Panc1 (cell line): ENCODE results near the gene CCDC83. TPM values are rescaled to one million over a fixed set of nuclear protein-coding genes. Genes with fewer than 3 reads are reported as not detected.

Experiments used
- ATAC-seq: fragments of 200-7000 bp; cut with Tn5 transposase; 2 replicates; pipeline ENCODE4 v1.9.1; 2020; ENCODE audit warnings: mild to moderate bottlenecking, moderate library complexity
- BruUV-seq: library from RNA; stranded (reverse); fragments of 400-500 nt; replicated peaks from 2 replicates; lab custom pipeline; 2021; lab: Mats Ljungman, UMichigan
- CTCF ChIA-PET: fragments of 300-600 bp; sonication (Branson Sonifier 250); formaldehyde crosslinking; loops from one replicate; lab custom pipeline; 2022; ENCODE audit warnings: antibody characterized with exemption; lab: Charles Lee
- POLR2A ChIA-PET: fragments of 300-600 bp; sonication (Branson Sonifier 250); formaldehyde crosslinking; loops from one replicate; lab custom pipeline; 2022; ENCODE audit warnings: antibody characterized with exemption; lab: Charles Lee
- DNase-seq: peaks from one replicate; pipeline ENCODE4 v3.0.0-alpha.2; 2010; ENCODE audit warnings: low read depth, low spot score
- H3K27ac ChIP-seq: 2 replicates; pipeline ENCODE4 v1.5.1; 2011; ENCODE audit warnings: mild to moderate bottlenecking, low read length, inconsistent platforms
- H3K27me3 ChIP-seq: fragments of 200-500 bp; sonication (Bioruptor generic); 2 replicates; pipeline ENCODE4 v1.6.0; 2014; ENCODE audit warnings: low read length, inconsistent platforms; ENCODE audit not compliant: control insufficient read depth, insufficient read depth
- H3K36me3 ChIP-seq: fragments of 200-500 bp; sonication (Bioruptor generic); 2 replicates; pipeline ENCODE4 v1.5.1; 2014; ENCODE audit warnings: inconsistent platforms, mild to moderate bottlenecking, low read length, moderate library complexity; ENCODE audit not compliant: control insufficient read depth, insufficient read depth
- H3K4me1 ChIP-seq: 2 replicates; pipeline ENCODE4 v1.5.1; 2011; ENCODE audit warnings: inconsistent platforms, mild to moderate bottlenecking, low read length, moderate library complexity; ENCODE audit not compliant: control insufficient read depth, insufficient read depth
- H3K4me3 ChIP-seq, 2 experiments: 2 replicates each; pipeline ENCODE4 v1.5.1; 2011 to 2012; ENCODE audit warnings: low read depth in 2 of 2, low read length in 2 of 2, mild to moderate bottlenecking in 2 of 2, inconsistent platforms in 1 of 2, moderate library complexity in 1 of 2
- H3K9me3 ChIP-seq: fragments of 200-500 bp; sonication (Bioruptor generic); 2 replicates; pipeline ENCODE4 v1.5.1; 2014; ENCODE audit warnings: low read depth, mild to moderate bottlenecking, inconsistent platforms, low read length, moderate library complexity; ENCODE audit not compliant: control insufficient read depth, insufficient read depth
- POLR2AphosphoS5 ChIP-seq: IDR thresholded peaks from 2 replicates; pipeline ENCODE4 v1.6.1; 2012; ENCODE audit warnings: mild to moderate bottlenecking, low read depth, low read length, moderate library complexity
- SIN3A ChIP-seq: IDR thresholded peaks from 2 replicates; pipeline ENCODE4 v1.6.1; 2012; ENCODE audit warnings: low read depth, mild to moderate bottlenecking, low read length, moderate library complexity, borderline replicate concordance; ENCODE audit not compliant: insufficient read depth
- TCF7L2 ChIP-seq: IDR thresholded peaks from 2 replicates; pipeline ENCODE4 v1.6.1; 2011; ENCODE audit warnings: mild to moderate bottlenecking, low read depth, low read length, inconsistent platforms
- in situ Hi-C: cut with HindIII; loops from 2 replicates; pipeline ENCODE4 v1.10.0; 2016; ENCODE audit warnings: low sequenced_read_pairs, low pct_unique_long_range_greater_than_20kb
- intact Hi-C: fragments of 100-400 bp; cut with micrococcal nuclease; formaldehyde crosslinking; loops from one replicate; pipeline ENCODE4 v1.10.0; 2022; ENCODE audit not compliant: unreplicated experiment
- total RNA-seq: library from RNA; stranded (reverse); gene quantifications from one replicate; pipeline ENCODE4 v1.2.1, GENCODE V29; 2021; ENCODE audit not compliant: unreplicated experiment
- TF ChIP-seq, protein P1 (sequence below), 2 experiments: IDR thresholded peaks; 2 replicates each; pipeline ENCODE4 v1.6.1; 2011 to 2012; ENCODE audit warnings: low read depth in 2 of 2, control low read depth in 1 of 2, low read length in 1 of 2, mild to moderate bottlenecking in 1 of 2, moderate library complexity in 1 of 2; ENCODE audit not compliant: insufficient read depth in 1 of 2
- TF ChIP-seq, protein P2 (sequence below): fragments of 450-650 bp; IDR thresholded peaks from 2 replicates; pipeline ENCODE4 v1.5.1; 2017; ENCODE audit warnings: mild to moderate bottlenecking

The CCDC83 gene
- total RNA-seq, 1 experiment from 2014 or later: not detected

DNA sequence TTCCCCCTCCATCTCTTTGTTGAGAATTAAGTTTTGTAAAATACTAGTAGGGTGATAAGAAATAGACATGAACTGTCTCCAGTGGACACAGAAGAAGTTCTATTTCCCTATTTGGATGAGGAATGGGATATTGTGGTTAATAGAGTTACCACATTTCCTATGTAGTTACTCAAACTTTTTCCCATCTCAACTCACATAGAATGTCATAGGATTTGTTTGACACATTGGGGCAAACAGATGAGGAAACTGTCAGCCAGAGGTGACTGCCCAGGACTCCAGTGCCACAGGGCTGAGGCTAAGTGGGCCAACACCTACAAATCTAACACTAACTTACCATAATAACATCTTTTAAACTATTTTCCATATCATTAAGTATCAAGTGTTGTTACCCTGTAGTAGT lies 58.3 kb downstream of the CCDC83 start:
- H3K27ac ChIP-seq: no peak overlapping the region
- no peaks in the 10 kb centered on the region for H3K36me3 ChIP-seq
- in situ Hi-C loops (no loop called here), intact Hi-C loops (no loop called here)
- ATAC-seq (no peak), DNase-seq (no peak)
- POLR2A ChIA-PET: no interaction called here
- TF ChIP-seq, protein P1, sequence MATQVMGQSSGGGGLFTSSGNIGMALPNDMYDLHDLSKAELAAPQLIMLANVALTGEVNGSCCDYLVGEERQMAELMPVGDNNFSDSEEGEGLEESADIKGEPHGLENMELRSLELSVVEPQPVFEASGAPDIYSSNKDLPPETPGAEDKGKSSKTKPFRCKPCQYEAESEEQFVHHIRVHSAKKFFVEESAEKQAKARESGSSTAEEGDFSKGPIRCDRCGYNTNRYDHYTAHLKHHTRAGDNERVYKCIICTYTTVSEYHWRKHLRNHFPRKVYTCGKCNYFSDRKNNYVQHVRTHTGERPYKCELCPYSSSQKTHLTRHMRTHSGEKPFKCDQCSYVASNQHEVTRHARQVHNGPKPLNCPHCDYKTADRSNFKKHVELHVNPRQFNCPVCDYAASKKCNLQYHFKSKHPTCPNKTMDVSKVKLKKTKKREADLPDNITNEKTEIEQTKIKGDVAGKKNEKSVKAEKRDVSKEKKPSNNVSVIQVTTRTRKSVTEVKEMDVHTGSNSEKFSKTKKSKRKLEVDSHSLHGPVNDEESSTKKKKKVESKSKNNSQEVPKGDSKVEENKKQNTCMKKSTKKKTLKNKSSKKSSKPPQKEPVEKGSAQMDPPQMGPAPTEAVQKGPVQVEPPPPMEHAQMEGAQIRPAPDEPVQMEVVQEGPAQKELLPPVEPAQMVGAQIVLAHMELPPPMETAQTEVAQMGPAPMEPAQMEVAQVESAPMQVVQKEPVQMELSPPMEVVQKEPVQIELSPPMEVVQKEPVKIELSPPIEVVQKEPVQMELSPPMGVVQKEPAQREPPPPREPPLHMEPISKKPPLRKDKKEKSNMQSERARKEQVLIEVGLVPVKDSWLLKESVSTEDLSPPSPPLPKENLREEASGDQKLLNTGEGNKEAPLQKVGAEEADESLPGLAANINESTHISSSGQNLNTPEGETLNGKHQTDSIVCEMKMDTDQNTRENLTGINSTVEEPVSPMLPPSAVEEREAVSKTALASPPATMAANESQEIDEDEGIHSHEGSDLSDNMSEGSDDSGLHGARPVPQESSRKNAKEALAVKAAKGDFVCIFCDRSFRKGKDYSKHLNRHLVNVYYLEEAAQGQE (IDR thresholded peaks at IDR 0.05; ENCODE audit: insufficient read depth in 1 of 2, low read depth in 2 of 2, low read length in 1 of 2): no peak
- no peak for TF ChIP-seq TCF7L2
- no peak for TF ChIP-seq SIN3A
- TF ChIP-seq POLR2AphosphoS5: no peak
- TF ChIP-seq, protein P2, sequence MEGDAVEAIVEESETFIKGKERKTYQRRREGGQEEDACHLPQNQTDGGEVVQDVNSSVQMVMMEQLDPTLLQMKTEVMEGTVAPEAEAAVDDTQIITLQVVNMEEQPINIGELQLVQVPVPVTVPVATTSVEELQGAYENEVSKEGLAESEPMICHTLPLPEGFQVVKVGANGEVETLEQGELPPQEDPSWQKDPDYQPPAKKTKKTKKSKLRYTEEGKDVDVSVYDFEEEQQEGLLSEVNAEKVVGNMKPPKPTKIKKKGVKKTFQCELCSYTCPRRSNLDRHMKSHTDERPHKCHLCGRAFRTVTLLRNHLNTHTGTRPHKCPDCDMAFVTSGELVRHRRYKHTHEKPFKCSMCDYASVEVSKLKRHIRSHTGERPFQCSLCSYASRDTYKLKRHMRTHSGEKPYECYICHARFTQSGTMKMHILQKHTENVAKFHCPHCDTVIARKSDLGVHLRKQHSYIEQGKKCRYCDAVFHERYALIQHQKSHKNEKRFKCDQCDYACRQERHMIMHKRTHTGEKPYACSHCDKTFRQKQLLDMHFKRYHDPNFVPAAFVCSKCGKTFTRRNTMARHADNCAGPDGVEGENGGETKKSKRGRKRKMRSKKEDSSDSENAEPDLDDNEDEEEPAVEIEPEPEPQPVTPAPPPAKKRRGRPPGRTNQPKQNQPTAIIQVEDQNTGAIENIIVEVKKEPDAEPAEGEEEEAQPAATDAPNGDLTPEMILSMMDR: no peak
- H3K4me1 ChIP-seq: no peaks in the 10 kb centered on the region
- BruUV-seq: no TSS peak
- H3K9me3 ChIP-seq: no peaks in the 10 kb centered on the region
- CTCF ChIA-PET: no interaction called here
- no peak overlapping the region for H3K4me3 ChIP-seq
- peaks cover 11% of the 10 kb centered on the region; the same call in 1 of the 2 replicates for H3K27me3 ChIP-seq

- TF ChIP-seq, protein P2: no peak
- TF ChIP-seq, protein P1 (IDR thresholded peaks at IDR 0.05; ENCODE audit: insufficient read depth in 1 of 2, low read depth in 2 of 2, low read length in 1 of 2): no peak
- TF ChIP-seq POLR2AphosphoS5 (no peak), TCF7L2 (no peak), SIN3A (no peak)
- intact Hi-C loops (no loop called here), in situ Hi-C loops (no loop called here)
- ATAC-seq (no peak), DNase-seq (no peak)
- POLR2A ChIA-PET: no interaction called here
- no peaks in the 10 kb centered on the region for H3K9me3 ChIP-seq
- no peak overlapping the region for H3K27ac ChIP-seq
- H3K4me3 ChIP-seq: no peak overlapping the region
- peaks cover 11% of the 10 kb centered on the region; the same call in 1 of the 2 replicates for H3K27me3 ChIP-seq
- BruUV-seq: no TSS peak
- H3K4me1 ChIP-seq: no peaks in the 10 kb centered on the region
- H3K36me3 ChIP-seq: no peaks in the 10 kb centered on the region
- CTCF ChIA-PET: interaction anchor here (0.6 kb wide), 1 partner anchor 9 kb away, joined by 5 read pairs; no protein-coding TSS in a partner anchor
These were observed 59.2 kb downstream of the CCDC83 start for GRCh38 chr11:85914425-85914824.
